Naive thymus-derived CD4-positive, alpha-beta T cell (primary cell): ENCODE results near the gene EXOC3. TPM values are rescaled to one million over a fixed set of nuclear protein-coding genes. Genes with fewer than 3 reads are reported as not detected.
A peak's percentile ranks its signal among the peaks of the same experiment; 100 is the strongest.

Experiments used
- ATAC-seq: fragments of 150-1000 bp; cut with Tn5 transposase; 2 replicates; pipeline ENCODE4 v1.10.0; 2021; ENCODE audit warnings: mild to moderate bottlenecking, moderate library complexity
- CTCF ChIA-PET: fragments of 350-600 bp; sonication (Branson Sonifier 250); formaldehyde crosslinking; loops from one replicate; lab custom pipeline; 2021; ENCODE audit warnings: antibody characterized with exemption; lab: Charles Lee
- POLR2A ChIA-PET: fragments of 350-600 bp; sonication (Branson Sonifier 250); formaldehyde crosslinking; loops from one replicate; lab custom pipeline; 2021; ENCODE audit warnings: antibody characterized with exemption, inconsistent platforms; lab: Charles Lee
- DNase-seq, 9 donors: peaks; one replicate each; pipeline versions ENCODE4 v3.0.0 to v3.0.0-alpha.2; 2020 to 2022; ENCODE audit warnings: mixed read lengths in 1 of 9
- H3K27ac ChIP-seq: one replicate; pipeline ENCODE4 v1.7.0; 2013; ENCODE audit warnings: mild to moderate bottlenecking, low read depth, low read length, moderate library complexity
- H3K27me3 ChIP-seq, 2 donors: one replicate each; pipeline ENCODE4 v1.7.0; 2013; ENCODE audit warnings: low read length in 2 of 2, mild to moderate bottlenecking in 2 of 2, moderate library complexity in 2 of 2; ENCODE audit not compliant: control insufficient read depth in 2 of 2, insufficient read depth in 2 of 2
- H3K36me3 ChIP-seq, 3 experiments: 1 replicate in 2 of 3; 2 replicates in 1 of 3; pipeline ENCODE4 v1.7.0; 2013; ENCODE audit warnings: low read length in 3 of 3, mild to moderate bottlenecking in 3 of 3, moderate library complexity in 1 of 3; ENCODE audit not compliant: insufficient read depth in 3 of 3, control insufficient read depth in 2 of 3
- H3K4me1 ChIP-seq, 2 donors: one replicate each; pipeline ENCODE4 v1.7.0; 2013; ENCODE audit warnings: low read length in 2 of 2, mild to moderate bottlenecking in 2 of 2, moderate library complexity in 1 of 2; ENCODE audit not compliant: control insufficient read depth in 2 of 2, insufficient read depth in 2 of 2
- H3K4me3 ChIP-seq: 2 replicates; pipeline ENCODE4 v1.7.0; 2013; ENCODE audit warnings: mild to moderate bottlenecking, low read length
- H3K9me3 ChIP-seq, 3 experiments: 1 replicate in 2 of 3; 2 replicates in 1 of 3; pipeline ENCODE4 v1.7.0; 2013; ENCODE audit warnings: low read length in 3 of 3; ENCODE audit not compliant: control insufficient read depth in 2 of 3
- H3K27ac Mint-ChIP-seq, 9 donors: one replicate each; pipeline ENCODE4 v1.8.0; 2020 to 2022; ENCODE audit warnings: mixed read lengths in 9 of 9, mild to moderate bottlenecking in 8 of 9, moderate library complexity in 5 of 9, inconsistent platforms in 2 of 9
- H3K27me3 Mint-ChIP-seq, 5 donors: one replicate each; pipeline ENCODE4 v1.8.0; 2021 to 2022; ENCODE audit warnings: mixed read lengths in 5 of 5, mild to moderate bottlenecking in 1 of 5
- H3K36me3 Mint-ChIP-seq, 5 donors: one replicate each; pipeline ENCODE4 v1.8.0; 2020 to 2022; ENCODE audit warnings: mixed read lengths in 5 of 5, mild to moderate bottlenecking in 3 of 5, inconsistent platforms in 1 of 5
- H3K4me1 Mint-ChIP-seq, 7 donors: one replicate each; pipeline ENCODE4 v1.8.0; 2020 to 2022; ENCODE audit warnings: mixed read lengths in 7 of 7, mild to moderate bottlenecking in 3 of 7, inconsistent platforms in 1 of 7
- H3K4me3 Mint-ChIP-seq, 10 donors: one replicate each; pipeline ENCODE4 v1.8.0; 2020 to 2022; ENCODE audit warnings: mild to moderate bottlenecking in 10 of 10, mixed read lengths in 10 of 10, moderate library complexity in 6 of 10, inconsistent platforms in 2 of 10
- H3K9me3 Mint-ChIP-seq, 11 donors: one replicate each; pipeline ENCODE4 v1.8.0; 2020 to 2022; ENCODE audit warnings: mixed read lengths in 11 of 11, mild to moderate bottlenecking in 4 of 11, inconsistent platforms in 1 of 11, moderate library complexity in 1 of 11
- intact Hi-C, 2 donors: fragments of 100-400 bp; cut with micrococcal nuclease; formaldehyde crosslinking; loops; one replicate each; pipeline ENCODE4 v1.15.1; 2023
- polyA plus RNA-seq, 2 donors: library from polyadenylated mRNA; unstranded; fragments of 300-500 nt; fragmentation: Illumina TruSeq; gene quantifications; one replicate each; pipeline ENCODE4 v1.2.3, GENCODE V29; 2021
- total RNA-seq, 6 experiments: library from RNA in 5 of 6; stranded (reverse) in 5 of 6; gene quantifications; 1 replicate in 5 of 6; 2 replicates in 1 of 6; pipeline ENCODE4 v1.2.3 and lab custom pipeline; 2021 to 2026

EXOC3 gene
- total RNA-seq (100 to 1,000 TPM in 1 of 5 experiments, 10 to 100 TPM in 4; 79.1 to 105 (median 89.8) TPM), polyA plus RNA-seq (10 to 100 TPM; 44.3 to 47.5 TPM), total RNA-seq (lab: John Stamatoyannopoulos, UW) (92.2 reads per million, percentile 83 among the genes with 10 or more reads in this experiment)

GRCh38 chr5:442335-443238 lies at the start of gene EXOC3:
Gene EXOC3 (plus strand): TSS chr5:443176. CDS start chr5:446206, 3,030 bp downstream.
- POLR2A ChIA-PET, result interaction anchor here (0.6 to 1.8 kb wide), 3 partner anchors 17 to 30 kb away, joined by 3 to 5 read pairs (median 3); no protein-coding TSS in a partner anchor
- Mint-ChIP-seq H3K27ac (peak within 1 kb of the TSS; percentile 88 to 98 (median 94)), H3K4me3 (peak within 1 kb of the TSS; percentile 89 to 98 (median 96)), H3K27me3 (peaks cover 0 to 3% (median 0%) of the 10 kb centered on the region in 5 donors), H3K9me3 (no peaks in the 10 kb centered on the region), H3K36me3 (peaks cover 3 to 16% (median 8%) of the 10 kb centered on the region in 5 donors), H3K4me1 (peaks cover 24 to 44% (median 32%) of the 10 kb centered on the region in 7 donors)
- H3K4me3 ChIP-seq, result peak within 1 kb of the TSS; percentile 88
- H3K4me1 ChIP-seq, result peaks cover 12 to 18% of the 10 kb centered on the region in 2 donors
- peak within 1 kb of the TSS; percentile 87 for H3K27ac ChIP-seq
- no peaks in the 10 kb centered on the region for H3K9me3 ChIP-seq
- peak; percentile 87 for ATAC-seq
- intact Hi-C loops, result loop anchor here (1.0 to 5.0 kb wide), 6 partner anchors 22 to 225 kb away; partner anchors contain the start of genes CCDC127 (in 2 of the 2), PDCD6 (in 2 of the 2) and SDHA (in 2 of the 2)
- peak; percentile 60 to 83 (median 67) for DNase-seq
- peaks cover 0 to 18% (median 4%) of the 10 kb centered on the region in 3 experiments for H3K36me3 ChIP-seq
- no peaks in the 10 kb centered on the region for H3K27me3 ChIP-seq
- CTCF ChIA-PET, result no interaction called here

GRCh38 chr5:393846-394275 lies 49.1 kb upstream of the EXOC3 start:
- Mint-ChIP-seq H3K27ac (peak overlapping the region in 1 of 9 donors; percentile 95), H3K4me3 (peak overlapping the region in 6 of 10 donors; percentile 29 to 84 (median 76)), H3K27me3 (no peaks in the 10 kb centered on the region), H3K9me3 (peaks cover 0 to 2% (median 0%) of the 10 kb centered on the region in 11 donors), H3K4me1 (peaks cover 13 to 37% (median 27%) of the 10 kb centered on the region in 7 donors), H3K36me3 (peaks cover 0 to 12% (median 0%) of the 10 kb centered on the region in 5 donors)
- ChIA-PET CTCF (no interaction called here), POLR2A (no interaction called here)
- Histone ChIP-seq H3K27ac (no peak overlapping the region), H3K4me3 (no peak overlapping the region), H3K36me3 (no peaks in the 10 kb centered on the region), H3K9me3 (no peaks in the 10 kb centered on the region), H3K27me3 (no peaks in the 10 kb centered on the region), H3K4me1 (peaks cover 0 to 8% of the 10 kb centered on the region in 2 donors)
- DNase-seq (no peak), ATAC-seq (no peak)
- intact Hi-C loops, result loop anchor here in 1 of 2 donors (2.0 kb wide), 2 partner anchors 73 to 175 kb away; partner anchors contain the start of genes AHRR, CCDC127 and SDHA

- Histone ChIP-seq H3K9me3 (no peaks in the 10 kb centered on the region), H3K27me3 (no peaks in the 10 kb centered on the region), H3K27ac (no peak overlapping the region), H3K4me3 (no peak overlapping the region), H3K36me3 (no peaks in the 10 kb centered on the region), H3K4me1 (peaks cover 0 to 8% of the 10 kb centered on the region in 2 donors)
- no peak for DNase-seq
- peak overlapping the region in 1 of 10 donors; percentile 53 for H3K4me3 Mint-ChIP-seq
- peaks cover 0 to 12% (median 0%) of the 10 kb centered on the region in 5 donors for H3K36me3 Mint-ChIP-seq
- intact Hi-C loops, result no loop called here
- H3K9me3 Mint-ChIP-seq, result peaks cover 0 to 2% (median 0%) of the 10 kb centered on the region in 11 donors
- peaks cover 13 to 42% (median 27%) of the 10 kb centered on the region in 7 donors for H3K4me1 Mint-ChIP-seq
- ATAC-seq, result no peak
- peaks cover 0 to 4% (median 0%) of the 10 kb centered on the region in 5 donors for H3K27me3 Mint-ChIP-seq
- POLR2A ChIA-PET, result no interaction called here
- H3K27ac Mint-ChIP-seq, result peak overlapping the region in 1 of 9 donors; percentile 66
- CTCF ChIA-PET, result no interaction called here
Observed at GRCh38 chr5:394671-395155, 48.3 kb upstream of the EXOC3 start.

GRCh38 chr5:395156-395920 lies 47.6 kb upstream of the EXOC3 start:
- ATAC-seq, result no peak
- intact Hi-C loops, result no loop called here
- CTCF ChIA-PET, result interaction anchor here (0.6 kb wide), 1 partner anchor 30 kb away, joined by 3 read pairs; no protein-coding TSS in a partner anchor
- Histone ChIP-seq H3K27me3 (no peaks in the 10 kb centered on the region), H3K4me1 (peaks cover 0 to 8% of the 10 kb centered on the region in 2 donors), H3K36me3 (no peaks in the 10 kb centered on the region), H3K4me3 (no peak overlapping the region), H3K27ac (no peak overlapping the region), H3K9me3 (no peaks in the 10 kb centered on the region)
- H3K9me3 Mint-ChIP-seq, result peaks cover 0 to under 1% (median 0%) of the 10 kb centered on the region in 11 donors
- H3K36me3 Mint-ChIP-seq, result peaks cover 0 to 7% (median 0%) of the 10 kb centered on the region in 5 donors
- no peak for DNase-seq
- H3K27ac Mint-ChIP-seq, result peak overlapping the region in 1 of 9 donors; percentile 66
- H3K4me1 Mint-ChIP-seq, result peaks cover 13 to 43% (median 24%) of the 10 kb centered on the region in 7 donors
- POLR2A ChIA-PET, result interaction anchor here (0.6 kb wide), 1 partner anchor 22 kb away, joined by 4 read pairs; no protein-coding TSS in a partner anchor
- peaks cover 0 to 11% (median 5%) of the 10 kb centered on the region in 5 donors for H3K27me3 Mint-ChIP-seq
- no peak overlapping the region for H3K4me3 Mint-ChIP-seq

- Mint-ChIP-seq H3K9me3 (no peaks in the 10 kb centered on the region), H3K27ac (no peak overlapping the region), H3K27me3 (peaks cover 0 to 18% (median 10%) of the 10 kb centered on the region in 5 donors), H3K4me1 (peaks cover 11 to 38% (median 18%) of the 10 kb centered on the region in 7 donors), H3K36me3 (peaks cover 0 to 10% (median 0%) of the 10 kb centered on the region in 5 donors), H3K4me3 (no peak overlapping the region)
- ATAC-seq, result no peak
- DNase-seq, result peak in 1 of 9 donors; percentile 26
- H3K27me3 ChIP-seq, result no peaks in the 10 kb centered on the region
- CTCF ChIA-PET, result interaction anchor here (0.6 kb wide), 1 partner anchor 30 kb away, joined by 3 read pairs; no protein-coding TSS in a partner anchor
- peaks cover 0 to 8% of the 10 kb centered on the region in 2 donors for H3K4me1 ChIP-seq
- H3K9me3 ChIP-seq, result no peaks in the 10 kb centered on the region
- no peaks in the 10 kb centered on the region for H3K36me3 ChIP-seq
- no peak overlapping the region for H3K27ac ChIP-seq
- POLR2A ChIA-PET, result interaction anchor here (0.6 kb wide), 1 partner anchor 22 kb away, joined by 4 read pairs; no protein-coding TSS in a partner anchor
- intact Hi-C loops, result no loop called here
- no peak overlapping the region for H3K4me3 ChIP-seq
Observed at GRCh38 chr5:395921-396530, 47.0 kb upstream of the EXOC3 start.
